Stimulated activated CD4-positive, alpha-beta T cell treated with anti-CD3 and anti-CD28 coated beads, Interleukin-12 subunit alpha, Interleukin-12 subunit beta, amount 100 ng/mL, for 24 hours (primary cell): Measurements from ENCODE around the gene HYOU1.
A peak's percentile ranks its signal among the peaks of the same experiment; 100 is the strongest.
"Not testable (repeated sequence)": the region's sequence is repeated elsewhere in the genome, so short reads cannot be mapped to it uniquely, and the experiment has no call there.

ENCODE experiments used
- DNase-seq, 2 experiments: peaks; one replicate each; pipeline ENCODE4 v3.0.0-alpha.2; 2020; ENCODE audit warnings: low read depth in 2 of 2

The HYOU1 gene

DNA sequence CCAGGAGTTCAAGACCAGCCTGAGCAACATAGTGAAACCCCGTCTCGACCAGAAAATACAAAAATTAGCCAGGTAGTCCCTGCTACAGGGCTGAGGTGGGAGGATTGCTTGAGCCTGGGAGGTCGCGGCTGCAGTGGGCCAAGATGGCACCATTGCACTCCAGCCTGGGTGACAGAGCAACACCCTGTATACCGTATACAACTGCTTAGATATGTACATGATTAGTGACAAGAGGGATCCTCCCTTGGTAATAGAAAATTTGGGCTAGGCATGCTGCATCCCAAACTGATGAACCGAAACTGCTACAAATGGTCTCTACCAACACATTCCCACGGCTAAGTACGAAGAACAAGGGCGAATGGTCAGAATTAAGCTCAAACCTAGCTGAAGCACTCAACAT lies 14.1 kb downstream of the HYOU1 start:
- DNase-seq, result no peak

DNA sequence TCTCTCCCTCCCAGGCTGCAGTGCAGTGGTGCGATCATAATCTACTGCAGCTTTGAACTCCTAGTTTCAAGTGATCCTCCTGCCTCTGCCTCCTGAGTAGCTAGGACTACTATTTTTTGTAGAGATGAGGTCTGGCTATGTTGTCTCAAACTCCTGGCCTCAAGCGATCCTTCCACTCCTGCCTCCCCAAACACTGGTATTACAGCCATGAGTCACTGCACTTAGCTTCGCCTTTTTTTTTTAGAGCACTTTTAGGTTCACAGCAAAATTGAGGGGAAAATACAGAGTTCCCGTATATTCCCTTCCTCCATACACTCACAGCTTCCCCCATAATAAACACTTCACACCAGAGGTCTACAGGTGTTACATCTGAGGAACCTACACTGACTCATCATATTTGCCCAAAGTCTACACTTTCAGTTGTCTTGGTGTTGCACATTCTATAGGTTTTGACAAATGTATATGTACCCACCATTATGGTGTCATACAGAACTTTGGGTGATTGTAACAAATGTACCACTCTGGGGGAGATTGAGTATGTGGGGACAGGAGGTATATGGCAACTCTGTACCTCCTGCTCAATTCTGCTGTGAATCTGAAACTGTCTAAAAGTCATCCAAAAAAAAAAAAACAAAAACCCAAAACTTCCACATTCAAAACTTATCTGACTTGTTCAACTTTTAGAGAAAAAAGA lies 15.0 kb downstream of the HYOU1 start:
- DNase-seq, result no peak

DNA sequence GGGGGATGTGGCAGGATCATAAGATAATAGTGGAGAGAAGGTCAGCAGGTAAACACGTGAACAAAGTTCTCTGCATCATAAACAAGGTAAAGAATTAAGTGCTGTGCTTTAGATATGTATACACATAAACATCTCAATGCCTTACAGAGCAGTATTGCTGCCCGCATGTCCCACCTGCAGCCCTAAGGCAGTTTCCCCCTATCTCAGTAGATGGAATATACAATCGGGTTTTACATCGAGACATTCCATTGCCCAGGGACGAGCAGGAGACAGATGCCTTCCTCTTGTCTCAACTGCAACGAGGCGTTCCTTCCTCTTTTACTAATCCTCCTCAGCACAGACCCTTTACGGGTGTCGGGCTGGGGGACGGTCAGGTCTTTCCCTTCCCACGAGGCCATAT lies 17.5 kb downstream of the HYOU1 start:
- DNase-seq, result not testable (repeated sequence)

DNA sequence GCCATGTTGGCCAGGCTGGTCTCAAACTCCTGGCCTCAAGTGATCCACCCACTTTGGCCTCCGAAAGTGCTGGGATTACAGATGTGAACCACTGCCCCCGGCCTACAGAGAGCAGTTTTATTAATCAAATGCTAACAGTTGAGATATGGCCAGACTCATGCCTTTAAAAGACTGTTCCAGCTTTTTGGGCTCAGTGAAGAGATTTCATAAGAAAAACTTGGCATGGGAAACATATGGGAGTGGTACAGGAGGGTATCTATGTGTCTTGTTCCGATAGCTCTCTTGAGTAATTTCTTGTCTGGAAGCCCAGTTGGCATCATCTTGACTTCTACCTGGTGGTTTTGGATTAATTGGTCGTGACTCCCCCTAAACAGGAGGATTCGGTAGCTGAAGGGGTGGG lies 18.1 kb downstream of the HYOU1 start:
- no peak for DNase-seq

DNA sequence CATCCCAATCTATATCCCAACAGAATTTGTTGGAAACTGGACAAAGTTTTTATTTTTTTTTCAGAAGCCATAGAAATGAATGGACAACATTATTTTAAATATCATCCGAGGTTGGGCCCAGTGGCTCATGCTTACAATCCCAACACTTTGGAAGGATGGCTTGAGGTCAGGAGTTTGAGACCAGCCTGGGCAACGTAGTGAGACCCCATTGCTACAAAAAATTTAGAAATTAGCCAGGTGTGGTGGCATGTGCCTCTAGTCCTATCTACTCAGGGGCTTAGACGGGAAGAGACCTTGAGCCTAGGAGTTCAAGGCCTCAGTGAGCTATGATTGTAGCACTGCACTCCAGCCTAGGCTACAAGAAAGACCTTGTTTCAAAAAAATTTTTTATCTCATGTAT lies 22.2 kb downstream of the HYOU1 start:
- no peak for DNase-seq

DNA sequence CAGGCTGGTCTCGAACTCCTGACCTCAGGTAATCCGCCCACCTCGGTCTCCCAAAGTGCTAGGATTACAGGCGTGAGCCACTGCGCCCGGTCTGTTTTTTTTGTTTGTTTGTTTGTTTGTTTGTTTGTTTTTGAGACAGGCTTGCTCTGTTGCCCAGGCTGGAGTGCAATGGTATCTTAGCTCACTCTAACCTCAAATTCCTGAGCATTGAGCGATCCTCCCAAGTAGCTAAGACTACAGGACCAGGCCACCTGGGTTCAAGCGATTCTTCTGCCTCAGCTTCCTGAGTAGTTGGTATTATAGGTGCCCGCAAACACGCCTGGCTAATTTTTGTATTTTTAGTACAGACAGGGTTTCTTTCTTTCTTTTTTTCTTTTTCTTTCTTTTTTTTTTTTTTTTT lies 23.6 kb downstream of the HYOU1 start:
- DNase-seq, result not testable (repeated sequence)

DNA sequence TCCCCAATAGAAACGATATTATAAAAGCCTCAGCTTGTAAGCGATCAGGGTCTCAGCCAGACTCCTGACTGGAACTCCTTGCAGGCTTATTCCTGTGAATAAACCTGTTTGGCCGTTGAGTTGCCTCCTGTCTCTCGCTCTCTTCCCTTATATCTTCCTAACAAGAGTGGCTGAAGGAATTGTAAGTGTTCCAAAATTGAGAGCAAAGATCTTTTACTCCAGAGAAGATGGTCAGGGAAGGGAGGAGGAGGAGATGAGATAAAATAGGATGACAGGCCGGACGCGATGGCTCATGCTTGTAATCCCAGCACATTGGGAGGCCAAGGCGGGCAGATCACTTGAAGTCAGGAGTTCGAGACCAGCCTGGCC lies 25.1 kb downstream of the HYOU1 start:
- DNase-seq, result no peak

DNA sequence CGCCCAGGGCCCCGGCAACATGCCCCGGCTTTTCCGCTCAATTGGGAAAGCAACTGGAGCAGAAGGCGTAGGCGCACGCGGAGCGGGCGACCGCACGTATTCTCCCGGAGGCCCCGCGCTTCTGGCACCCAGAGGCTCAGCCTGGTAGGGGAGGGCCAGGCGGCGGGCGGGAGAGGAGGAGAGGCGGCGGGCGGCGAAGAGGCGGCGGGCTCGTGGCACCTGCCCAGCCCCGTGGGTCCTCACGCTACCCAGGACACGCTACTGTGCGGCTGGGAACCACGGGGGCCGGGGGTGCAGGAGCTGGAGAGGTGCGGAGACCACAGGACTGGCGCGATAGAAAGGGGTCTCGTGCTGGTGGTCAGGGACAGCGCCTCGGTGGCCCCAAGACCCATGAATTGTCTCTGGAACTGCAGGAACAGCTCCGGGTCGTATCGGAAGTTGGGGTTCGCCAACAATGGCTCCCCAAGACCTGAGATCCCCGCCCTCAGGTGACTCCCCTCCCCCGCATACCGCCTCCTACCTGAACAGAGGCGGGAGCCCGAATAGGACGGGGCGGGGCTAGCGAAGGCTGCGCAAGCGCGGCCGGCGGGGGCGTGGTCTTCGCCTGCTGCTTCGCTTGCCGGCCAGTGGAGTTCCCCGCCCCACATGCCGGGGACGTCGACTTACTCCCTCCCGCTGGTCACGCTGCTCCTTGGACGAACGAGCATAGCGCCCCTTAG lies 26.5 kb downstream of the HYOU1 start, which contains the start of gene SLC37A4:
Gene SLC37A4, minus strand, starts transcription at position 549 of the 719 bp plus-strand sequence.
- peak; percentile 95 to 99 for DNase-seq

DNA sequence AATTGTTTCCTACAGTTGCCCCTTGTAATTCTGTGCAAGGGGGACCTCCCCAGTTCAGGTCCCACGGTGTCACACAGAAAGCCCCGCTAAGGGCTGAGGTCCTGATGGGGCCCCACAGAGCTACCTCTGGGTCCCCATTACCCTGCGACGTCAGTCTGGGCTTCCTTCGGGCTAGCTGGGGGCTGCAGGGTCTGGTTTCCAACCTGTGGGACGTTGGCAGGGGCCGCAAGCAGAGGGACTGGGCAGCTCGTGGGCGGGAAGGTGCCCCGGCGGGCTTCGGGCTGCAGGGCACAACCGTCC lies 27.0 kb downstream of the HYOU1 start:
- no peak for DNase-seq

DNA sequence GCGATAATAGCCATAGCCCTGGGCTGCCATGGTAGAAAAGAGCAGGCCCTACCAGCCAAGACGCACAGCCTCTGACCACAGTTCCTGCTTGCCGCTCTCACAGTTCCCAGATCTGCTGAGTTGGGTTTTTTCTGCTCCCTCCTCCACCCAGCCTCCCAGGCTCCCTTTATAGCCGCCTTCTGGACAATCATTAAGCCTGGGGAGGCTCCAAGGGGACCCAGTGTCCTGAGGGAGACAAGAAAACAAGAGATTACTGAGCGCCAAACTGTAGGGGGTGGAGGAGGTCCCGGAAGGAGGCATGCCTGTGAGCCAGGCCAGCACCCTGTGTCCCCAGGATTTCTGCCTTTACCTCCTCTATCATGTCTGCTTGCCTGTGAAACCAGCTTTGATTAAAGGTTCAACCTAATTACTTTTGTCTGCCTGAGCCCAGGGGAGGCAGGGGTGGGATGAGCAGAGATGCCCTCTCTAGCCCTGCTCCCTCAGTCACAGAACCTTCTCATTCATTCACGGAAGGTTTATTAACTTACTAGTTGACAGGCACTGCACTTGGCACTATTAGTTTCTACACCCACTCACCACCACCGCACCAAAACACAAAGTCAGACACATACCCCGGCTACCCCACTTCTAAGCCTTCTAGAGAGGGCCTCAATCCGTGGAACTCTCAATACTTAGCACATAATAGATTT lies 27.5 kb downstream of the HYOU1 start:
- peak; percentile 12 to 39 for DNase-seq

DNA sequence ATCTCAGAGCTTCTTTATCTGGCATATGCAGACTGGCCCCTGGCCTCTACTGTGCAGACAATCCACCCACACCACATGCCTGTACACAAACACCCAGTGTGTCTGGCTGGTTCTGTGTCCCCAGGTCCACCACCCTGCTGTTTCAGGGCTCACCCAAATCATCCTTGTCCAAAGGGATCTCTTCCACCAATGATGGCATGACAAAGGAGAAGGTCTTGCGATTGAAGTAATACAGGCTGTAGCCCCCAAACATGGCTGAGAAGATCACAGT lies 28.0 kb downstream of the HYOU1 start:
- no peak for DNase-seq

DNA sequence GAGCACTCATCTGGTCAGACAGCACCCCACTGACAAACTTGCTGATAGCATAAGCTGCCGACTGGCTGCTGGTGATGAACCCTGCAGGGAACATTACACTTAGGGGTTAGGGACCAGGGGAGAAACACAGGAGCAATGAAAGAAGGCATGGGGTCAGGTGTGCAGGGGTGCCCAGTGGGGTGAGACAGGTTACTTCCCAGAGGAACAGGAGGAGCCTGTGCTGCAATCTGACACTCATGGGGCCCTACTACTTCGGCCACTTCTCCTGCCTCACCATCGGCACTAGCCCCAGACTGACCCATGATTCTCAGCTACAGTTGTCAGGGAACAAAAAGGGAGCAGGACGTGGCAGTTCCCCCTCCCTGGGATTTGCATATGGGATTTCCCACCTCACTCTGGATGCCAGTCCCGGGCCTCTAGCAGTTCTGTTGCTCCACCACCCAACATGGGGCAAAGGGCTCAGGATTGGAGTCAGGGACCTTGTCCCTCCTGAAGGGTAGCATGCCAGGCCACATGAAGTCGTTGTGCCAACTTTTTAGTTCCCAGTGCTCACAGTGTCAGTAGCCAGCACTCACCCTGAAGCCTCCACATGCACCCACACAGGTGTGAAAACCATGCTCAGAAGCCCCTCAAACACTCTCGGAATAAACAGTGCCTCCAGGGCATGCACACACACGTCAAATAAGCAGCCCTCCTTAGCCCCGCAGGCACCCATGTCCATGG lies 28.5 kb downstream of the HYOU1 start:
- no peak for DNase-seq

DNA sequence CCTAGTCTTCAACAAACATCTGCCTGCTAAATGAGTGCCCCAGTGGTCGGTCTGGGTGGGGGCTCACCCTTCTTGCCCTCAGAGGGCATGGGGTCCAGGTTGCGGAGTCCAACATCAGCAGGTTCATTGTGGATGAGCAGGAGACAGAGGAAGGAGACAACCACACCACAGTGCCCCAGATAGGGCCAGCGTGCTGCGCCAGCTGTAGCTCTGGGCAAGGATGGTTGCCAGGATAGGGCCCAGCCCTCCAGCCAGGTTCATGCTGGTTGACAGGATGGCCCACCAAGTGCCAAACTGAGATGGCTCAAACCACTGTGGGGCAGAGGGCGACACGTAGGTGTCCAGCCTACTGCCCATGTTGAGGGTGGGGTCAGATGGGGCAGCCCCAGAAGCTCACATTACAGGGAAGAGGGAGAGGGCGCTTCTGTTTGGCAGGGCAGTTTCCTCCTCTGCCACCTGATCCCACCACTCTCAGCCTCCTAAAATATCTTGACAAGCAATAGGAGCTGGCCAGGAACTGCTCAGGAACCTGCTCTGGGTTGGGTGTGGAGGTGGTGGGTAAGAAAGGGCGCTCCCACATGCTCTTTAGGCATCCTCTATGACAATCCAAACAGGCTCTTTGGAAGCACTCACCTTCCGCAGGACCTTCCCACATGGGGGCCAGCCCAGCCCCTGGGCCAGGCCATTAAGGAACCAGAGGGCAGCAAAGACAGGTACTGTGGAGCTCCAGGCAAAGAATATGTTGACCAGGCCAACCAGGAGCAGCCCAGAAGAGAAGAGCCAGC lies 29.3 kb downstream of the HYOU1 start:
- no peak for DNase-seq

DNA sequence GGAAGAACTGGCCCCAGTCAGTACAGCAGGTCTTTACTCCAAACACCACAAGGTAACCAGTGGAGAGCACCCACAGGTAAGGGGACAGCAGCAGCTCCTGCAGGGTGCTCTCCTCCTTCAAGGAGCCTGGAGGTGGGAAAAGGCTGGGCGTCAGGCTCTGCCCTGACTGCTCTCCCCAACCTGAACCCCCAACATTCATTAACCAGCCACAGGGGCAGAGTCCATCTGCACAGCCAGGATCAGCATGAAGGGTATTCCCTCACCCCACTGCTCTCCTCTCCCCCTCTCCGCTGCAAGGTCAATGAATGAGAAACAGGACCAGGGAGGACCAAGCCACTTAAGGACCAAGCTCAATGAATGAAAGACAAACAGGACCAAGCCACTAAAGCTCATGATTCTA lies 30.0 kb downstream of the HYOU1 start:
- DNase-seq, result no peak

DNA sequence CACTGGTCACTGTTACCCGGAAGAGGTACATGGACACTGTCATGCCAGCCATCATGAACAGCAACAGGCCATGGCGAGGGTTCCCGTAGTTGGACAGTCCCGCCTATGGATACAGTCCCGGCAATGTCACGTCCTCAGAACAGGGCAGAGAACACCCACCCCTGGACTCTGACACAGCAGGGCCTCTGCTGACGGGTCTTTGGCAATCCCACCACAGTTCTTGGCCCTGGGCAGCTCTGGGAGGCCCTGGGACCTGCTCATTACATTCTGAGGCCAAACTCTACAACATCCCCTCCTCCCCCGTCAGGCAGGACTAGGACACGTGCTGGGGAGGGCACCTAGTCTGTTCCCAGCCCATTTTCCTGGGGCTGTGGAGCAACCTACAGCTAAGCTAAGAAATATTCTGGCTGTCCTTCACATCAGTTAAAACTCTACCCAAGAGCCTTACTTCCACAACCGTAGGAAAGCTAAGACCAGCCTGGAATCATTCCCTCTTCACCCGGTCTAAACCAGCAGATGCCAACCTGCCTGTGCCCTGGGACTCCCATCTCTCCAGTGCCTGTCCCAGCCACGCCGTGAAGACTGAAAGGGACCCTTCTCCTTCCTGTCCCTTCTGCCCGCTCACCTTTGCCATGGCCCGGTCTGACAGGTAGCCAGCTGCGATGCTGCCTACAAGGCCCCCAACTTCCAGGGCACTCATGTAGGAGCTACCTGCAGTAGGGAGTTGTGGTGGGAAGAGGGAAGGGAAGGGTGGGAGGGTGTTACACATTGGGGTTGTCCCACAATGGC lies 30.8 kb downstream of the HYOU1 start:
- DNase-seq, result no peak

DNA sequence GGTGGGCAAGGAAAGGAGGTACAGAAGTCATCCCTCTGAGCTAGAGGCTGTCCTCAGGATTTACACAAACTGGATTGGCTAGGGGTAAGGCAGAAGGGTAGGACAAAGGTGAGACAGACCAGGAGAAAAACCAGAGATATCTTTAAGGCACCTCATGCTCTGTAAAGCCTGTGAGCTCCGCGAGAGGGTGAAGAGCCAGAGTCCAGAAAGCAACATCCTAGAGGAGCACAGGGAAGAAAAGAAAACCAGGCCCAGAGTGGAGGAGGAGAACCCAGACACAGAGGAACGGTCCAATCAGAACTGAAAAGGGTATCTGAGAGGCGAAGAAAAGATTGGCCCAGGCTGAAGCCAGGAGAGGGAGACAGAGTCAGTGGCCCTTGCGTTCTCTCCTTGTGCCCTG lies 31.5 kb downstream of the HYOU1 start:
- no peak for DNase-seq

DNA sequence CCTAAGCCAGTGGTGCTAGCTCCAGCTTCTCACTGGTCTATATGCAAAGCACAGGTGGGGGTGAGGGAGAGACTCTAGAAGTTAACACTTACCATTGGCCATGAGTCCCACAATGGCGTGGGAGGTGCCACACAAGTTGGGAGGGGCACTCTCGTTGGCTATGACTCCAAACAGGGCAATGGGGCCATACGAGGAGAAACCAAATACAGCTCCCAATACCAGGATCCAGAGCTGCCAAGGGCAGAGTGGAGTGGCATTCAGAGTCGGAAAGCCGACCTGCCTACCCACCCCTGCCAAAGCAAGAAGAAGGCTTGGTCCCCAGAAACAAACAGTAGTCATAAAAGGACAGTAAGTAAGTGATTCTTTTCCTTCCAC lies 31.9 kb downstream of the HYOU1 start:
- DNase-seq, result no peak

DNA sequence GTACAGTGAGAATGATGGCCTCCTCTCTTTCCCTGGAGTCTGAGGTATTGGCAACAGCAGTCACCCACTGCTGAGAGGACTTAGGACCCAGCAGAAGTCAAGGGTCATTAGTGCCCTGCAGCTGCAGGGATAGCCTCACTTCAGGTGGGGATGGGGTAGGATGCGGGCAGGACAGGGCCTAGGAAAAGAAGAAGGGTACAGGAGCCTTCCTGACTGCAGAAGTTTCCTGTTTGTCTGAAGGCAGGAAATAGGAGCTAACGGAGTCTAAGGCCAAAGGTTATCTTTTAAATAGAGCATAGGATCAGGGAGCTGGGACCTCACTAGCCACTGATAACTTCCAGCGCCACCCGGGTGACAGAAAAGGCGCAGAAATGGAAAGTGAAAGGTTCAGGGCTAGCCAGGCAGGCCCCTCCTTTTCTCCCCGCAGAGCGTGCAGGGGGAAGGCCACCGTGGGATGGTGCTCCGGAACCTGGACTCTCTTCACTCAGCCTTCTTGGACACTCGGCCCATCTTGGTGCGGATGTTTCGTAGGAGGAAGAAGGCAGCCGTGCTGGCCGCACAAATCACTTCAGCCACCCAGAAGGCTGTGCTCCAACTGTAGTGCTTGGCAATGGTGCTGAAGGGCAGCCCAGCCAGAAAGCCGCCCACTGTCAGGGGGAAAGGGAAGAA lies 32.4 kb downstream of the HYOU1 start:
- no peak for DNase-seq

DNA sequence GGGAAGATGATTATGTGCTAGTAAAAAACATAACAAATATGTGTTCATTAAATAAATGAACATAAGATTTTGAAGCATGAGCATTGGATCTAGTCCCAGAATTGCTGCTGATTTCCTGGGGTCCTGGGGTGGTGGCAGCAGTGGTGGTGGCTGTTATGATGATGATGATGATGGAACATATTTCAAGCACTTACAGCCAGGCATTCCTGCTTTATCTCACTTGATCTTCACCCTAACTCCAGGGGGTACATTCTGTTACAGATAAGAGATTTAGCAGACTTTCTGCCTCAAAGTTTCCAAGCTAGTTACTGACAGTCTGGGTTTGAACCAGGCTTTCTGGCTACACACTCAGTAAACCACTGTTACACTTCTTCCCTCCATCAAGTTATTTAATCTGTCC lies 33.3 kb downstream of the HYOU1 start:
- DNase-seq, result no peak

DNA sequence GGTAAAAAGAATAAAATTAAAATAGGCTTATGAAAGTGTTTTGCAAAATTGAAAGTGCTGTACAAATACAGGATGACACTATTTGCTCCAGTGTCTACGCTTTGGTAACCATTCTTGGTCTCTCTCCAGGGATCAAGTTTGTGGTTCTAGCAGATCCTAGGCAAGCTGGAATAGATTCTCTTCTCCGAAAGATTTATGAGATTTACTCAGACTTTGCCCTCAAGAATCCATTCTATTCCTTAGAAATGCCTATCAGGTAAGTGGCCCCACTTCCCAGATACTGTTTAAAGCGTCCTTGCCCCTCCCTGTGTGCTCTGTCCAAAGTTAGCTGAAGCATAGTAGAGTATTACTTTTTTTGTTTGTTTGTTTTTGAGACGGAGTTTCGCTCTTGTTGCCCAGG lies 35.4 kb downstream of the HYOU1 start:
- DNase-seq, result no peak

DNA sequence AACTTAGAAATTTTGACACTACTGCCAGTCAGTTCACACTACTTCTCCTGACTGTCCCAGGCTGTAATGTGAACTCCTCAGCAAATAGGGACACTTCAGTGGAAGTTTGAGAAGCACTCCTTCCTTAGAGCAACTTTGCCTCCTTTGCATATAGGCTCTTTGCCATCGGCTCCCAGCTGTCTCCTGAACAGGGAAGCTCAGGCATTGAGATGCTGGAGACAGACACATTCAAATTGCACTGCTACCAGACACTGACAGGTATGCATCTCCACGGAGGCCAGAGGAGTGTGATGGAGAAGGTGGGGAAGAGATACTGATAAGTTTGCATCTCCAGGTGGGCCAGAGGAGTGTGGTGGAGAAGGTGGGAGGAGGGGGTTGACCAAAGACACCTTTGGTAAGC lies 37.0 kb downstream of the HYOU1 start:
- no peak for DNase-seq
